ENCODE results near the gene REPIN1. TPM values are rescaled to one million over a fixed set of nuclear protein-coding genes. Genes with fewer than 3 reads are reported as not detected.

Gene REPIN1
- total RNA-seq, 1 experiment from 2014 or later = 106 TPM

GRCh38 chr7:150403376-150404171 lies 35.0 kb downstream of the REPIN1 start:
- Histone ChIP-seq H3K27me3 (ENCODE audit: insufficient read depth, low read length) (no peaks in the 10 kb centered on the region), H3K27ac (ENCODE audit: low read depth, low read length) (no peak overlapping the region), H3K9me2 (ENCODE audit: insufficient read depth) (no peaks in the 10 kb centered on the region), H3K4me1 (ENCODE audit: control insufficient read depth in 1 of 2, insufficient read depth in 2 of 2, low read length in 2 of 2) (peaks cover 24 to 50% of the 10 kb centered on the region in 2 experiments), H3K4me2 (ENCODE audit: low read length) (no peak overlapping the region), H3K4me3 (replicated peaks in 1 of 2; ENCODE audit: low read depth in 1 of 2, low read length in 2 of 2) (no peak overlapping the region), H3K9ac (ENCODE audit: low read length) (no peak overlapping the region), H3K36me3 (ENCODE audit: control insufficient read depth in 1 of 2, insufficient read depth in 2 of 2, low read length in 2 of 2) (no peaks in the 10 kb centered on the region), H3K79me2 (ENCODE audit: insufficient read depth, low read length) (no peaks in the 10 kb centered on the region), H4K20me1 (ENCODE audit: insufficient read depth) (no peaks in the 10 kb centered on the region), H3K9me3 (ENCODE audit: control insufficient read depth in 1 of 2, insufficient read depth in 1 of 2, low read depth in 1 of 2, low read length in 2 of 2) (no peaks in the 10 kb centered on the region), H2AFZ (ENCODE audit: low read depth, low read length, poor library complexity, severe bottlenecking) (no peak overlapping the region)
- TF ChIP-seq POLR2A (IDR thresholded peaks at IDR 0.05; ENCODE audit: borderline replicate concordance, extremely low read depth, insufficient read depth, insufficient read length) (no peak), MAX (IDR thresholded peaks at IDR 0.05) (no peak), CBX3 (IDR thresholded peaks at IDR 0.05; ENCODE audit: low read depth) (no peak), SP1 (IDR thresholded peaks at IDR 0.05; ENCODE audit: low read depth) (no peak), CEBPB (IDR thresholded peaks at IDR 0.05; ENCODE audit: low read depth) (no peak), CTCF (IDR thresholded peaks at IDR 0.05 in 2 of 3, conservative IDR thresholded peaks at IDR 0.05 in 1 of 3; ENCODE audit: borderline replicate concordance in 1 of 3, insufficient read depth in 1 of 3, low read depth in 2 of 3, low read length in 2 of 3) (no peak), ELF1 (IDR thresholded peaks at IDR 0.05; ENCODE audit: borderline replicate concordance, low read depth) (no peak), FOSL1 (IDR thresholded peaks at IDR 0.05; ENCODE audit: low read depth) (no peak), ZNF274 (IDR thresholded peaks at IDR 0.05; ENCODE audit: low read depth, low read length) (no peak), EZH2 (IDR thresholded peaks at IDR 0.05) (no peak), REST (IDR thresholded peaks at IDR 0.05; ENCODE audit: low read depth) (no peak), RAD21 (IDR thresholded peaks at IDR 0.05; ENCODE audit: low read depth) (no peak), TCF7L2 (IDR thresholded peaks at IDR 0.05; ENCODE audit: borderline replicate concordance, extremely low read depth, insufficient read depth, insufficient read length) (no peak)
- intact Hi-C loops (cut with micrococcal nuclease) = loop anchor here (5.0 kb wide), 1 partner anchor 36 kb away; the partner anchor contains the start of gene REPIN1
- ChIA-PET CTCF (no interaction called here), POLR2A (no interaction called here), RAD21 (ENCODE audit: low non-redundant PET in 1 of 2, low total read pairs in 2 of 2, uncharacterized antibody in 2 of 2, unreplicated experiment in 2 of 2) (no interaction called here)
- no TSS peak for BruUV-seq (replicated peaks)
- ATAC-seq (no peak), DNase-seq (ENCODE audit: low read depth, low spot score) (no peak)
